ENCODE measurements around the gene ADRA2C.

DNA sequence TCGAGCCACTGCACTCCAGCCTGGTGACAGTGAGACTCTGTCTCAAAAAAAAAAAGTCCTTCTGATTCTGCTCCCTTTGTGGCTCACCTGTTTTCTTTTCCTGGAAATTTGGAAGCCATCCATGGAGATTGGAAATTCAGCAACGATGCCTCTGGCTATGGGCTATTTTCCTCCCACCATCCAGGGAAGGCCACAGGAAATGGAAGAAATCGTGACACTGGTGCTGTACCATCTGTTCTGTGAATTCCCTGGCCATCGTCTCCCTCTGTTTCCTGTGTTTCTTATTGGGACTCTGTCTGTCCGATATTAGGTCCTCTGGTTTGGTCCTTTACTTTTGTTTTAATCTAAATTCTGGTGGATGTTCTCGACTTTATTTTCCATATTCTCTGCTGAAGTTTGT, 29.4 kb upstream of the ADRA2C start:
- TF ChIP-seq, protein P1, sequence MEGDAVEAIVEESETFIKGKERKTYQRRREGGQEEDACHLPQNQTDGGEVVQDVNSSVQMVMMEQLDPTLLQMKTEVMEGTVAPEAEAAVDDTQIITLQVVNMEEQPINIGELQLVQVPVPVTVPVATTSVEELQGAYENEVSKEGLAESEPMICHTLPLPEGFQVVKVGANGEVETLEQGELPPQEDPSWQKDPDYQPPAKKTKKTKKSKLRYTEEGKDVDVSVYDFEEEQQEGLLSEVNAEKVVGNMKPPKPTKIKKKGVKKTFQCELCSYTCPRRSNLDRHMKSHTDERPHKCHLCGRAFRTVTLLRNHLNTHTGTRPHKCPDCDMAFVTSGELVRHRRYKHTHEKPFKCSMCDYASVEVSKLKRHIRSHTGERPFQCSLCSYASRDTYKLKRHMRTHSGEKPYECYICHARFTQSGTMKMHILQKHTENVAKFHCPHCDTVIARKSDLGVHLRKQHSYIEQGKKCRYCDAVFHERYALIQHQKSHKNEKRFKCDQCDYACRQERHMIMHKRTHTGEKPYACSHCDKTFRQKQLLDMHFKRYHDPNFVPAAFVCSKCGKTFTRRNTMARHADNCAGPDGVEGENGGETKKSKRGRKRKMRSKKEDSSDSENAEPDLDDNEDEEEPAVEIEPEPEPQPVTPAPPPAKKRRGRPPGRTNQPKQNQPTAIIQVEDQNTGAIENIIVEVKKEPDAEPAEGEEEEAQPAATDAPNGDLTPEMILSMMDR (IDR thresholded peaks at IDR 0.05), result no peak
- no peak for TF ChIP-seq POLR2AphosphoS5 (IDR thresholded peaks at IDR 0.05; ENCODE audit: low read depth, low read length)
- TF ChIP-seq, protein P2, sequence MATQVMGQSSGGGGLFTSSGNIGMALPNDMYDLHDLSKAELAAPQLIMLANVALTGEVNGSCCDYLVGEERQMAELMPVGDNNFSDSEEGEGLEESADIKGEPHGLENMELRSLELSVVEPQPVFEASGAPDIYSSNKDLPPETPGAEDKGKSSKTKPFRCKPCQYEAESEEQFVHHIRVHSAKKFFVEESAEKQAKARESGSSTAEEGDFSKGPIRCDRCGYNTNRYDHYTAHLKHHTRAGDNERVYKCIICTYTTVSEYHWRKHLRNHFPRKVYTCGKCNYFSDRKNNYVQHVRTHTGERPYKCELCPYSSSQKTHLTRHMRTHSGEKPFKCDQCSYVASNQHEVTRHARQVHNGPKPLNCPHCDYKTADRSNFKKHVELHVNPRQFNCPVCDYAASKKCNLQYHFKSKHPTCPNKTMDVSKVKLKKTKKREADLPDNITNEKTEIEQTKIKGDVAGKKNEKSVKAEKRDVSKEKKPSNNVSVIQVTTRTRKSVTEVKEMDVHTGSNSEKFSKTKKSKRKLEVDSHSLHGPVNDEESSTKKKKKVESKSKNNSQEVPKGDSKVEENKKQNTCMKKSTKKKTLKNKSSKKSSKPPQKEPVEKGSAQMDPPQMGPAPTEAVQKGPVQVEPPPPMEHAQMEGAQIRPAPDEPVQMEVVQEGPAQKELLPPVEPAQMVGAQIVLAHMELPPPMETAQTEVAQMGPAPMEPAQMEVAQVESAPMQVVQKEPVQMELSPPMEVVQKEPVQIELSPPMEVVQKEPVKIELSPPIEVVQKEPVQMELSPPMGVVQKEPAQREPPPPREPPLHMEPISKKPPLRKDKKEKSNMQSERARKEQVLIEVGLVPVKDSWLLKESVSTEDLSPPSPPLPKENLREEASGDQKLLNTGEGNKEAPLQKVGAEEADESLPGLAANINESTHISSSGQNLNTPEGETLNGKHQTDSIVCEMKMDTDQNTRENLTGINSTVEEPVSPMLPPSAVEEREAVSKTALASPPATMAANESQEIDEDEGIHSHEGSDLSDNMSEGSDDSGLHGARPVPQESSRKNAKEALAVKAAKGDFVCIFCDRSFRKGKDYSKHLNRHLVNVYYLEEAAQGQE (IDR thresholded peaks at IDR 0.05; ENCODE audit: insufficient read depth in 1 of 2, low read depth in 2 of 2, low read length in 1 of 2), result no peak
- no peak for TF ChIP-seq SIN3A (IDR thresholded peaks at IDR 0.05; ENCODE audit: borderline replicate concordance, insufficient read depth, low read depth, low read length)
- no peak for TF ChIP-seq TCF7L2 (IDR thresholded peaks at IDR 0.05; ENCODE audit: low read depth, low read length)

Measured in Panc1 (cell line).